NCI-H1105 treated with DMSO at 0.1 percent for 48 hours (cell line): ENCODE measurements around the gene GNL3L.
"Not testable (repeated sequence)": the region's sequence is repeated elsewhere in the genome, so short reads cannot be mapped to it uniquely, and the experiment has no call there.

ENCODE experiments used
- DNase-seq: peaks from one replicate; lab custom pipeline; 2025; lab: John Stamatoyannopoulos, UW

The GNL3L gene

GRCh38 chrX:54555006-54555405 lies 25.0 kb downstream of the GNL3L start:
- DNase-seq = not testable (repeated sequence)

GRCh38 chrX:54560411-54560810 lies 30.4 kb downstream of the GNL3L start:
- no peak for DNase-seq

- no peak for DNase-seq
Observed at GRCh38 chrX:54561622-54562021, 31.6 kb downstream of the GNL3L start.

- no peak for DNase-seq
Observed at GRCh38 chrX:54564936-54565335, 34.9 kb downstream of the GNL3L start.

GRCh38 chrX:54570332-54570731 lies 40.3 kb downstream of the GNL3L start:
- no peak for DNase-seq

- DNase-seq = not testable (repeated sequence)
Observed at GRCh38 chrX:54572641-54573040, 42.6 kb downstream of the GNL3L start.

GRCh38 chrX:54597728-54598127 lies 67.7 kb downstream of the GNL3L start:
- DNase-seq = no peak

- no peak for DNase-seq
Observed at GRCh38 chrX:54602563-54602962, 72.5 kb downstream of the GNL3L start.
